Trophoblast cell (in vitro differentiated cells and primary cell): ENCODE measurements around the gene ZHX3.

Experiments
- DNase-seq, 2 donors: peaks; one replicate each; pipeline ENCODE4 v3.0.0-alpha.2; 2016
- H2AFZ ChIP-seq: 2 replicates; pipeline ENCODE4 v1.6.1; 2013; ENCODE audit warnings: low read length, moderate library complexity, mild to moderate bottlenecking; ENCODE audit not compliant: insufficient read depth, poor library complexity
- H2AK5ac ChIP-seq: 2 replicates; pipeline ENCODE4 v1.6.1; 2013; ENCODE audit warnings: mild to moderate bottlenecking, low read length
- H2BK120ac ChIP-seq: 2 replicates; pipeline ENCODE4 v1.6.1; 2013; ENCODE audit warnings: low read length, mild to moderate bottlenecking, moderate library complexity; ENCODE audit not compliant: insufficient read depth, poor library complexity
- H2BK12ac ChIP-seq: 2 replicates; pipeline ENCODE4 v1.6.1; 2013; ENCODE audit warnings: mild to moderate bottlenecking, low read length, moderate library complexity
- H2BK5ac ChIP-seq: 2 replicates; pipeline ENCODE4 v1.6.1; 2013; ENCODE audit warnings: low read length, low read depth, moderate library complexity, mild to moderate bottlenecking; ENCODE audit not compliant: poor library complexity
- H3K14ac ChIP-seq: 2 replicates; pipeline ENCODE4 v1.6.1; 2013; ENCODE audit warnings: mild to moderate bottlenecking, low read length
- H3K18ac ChIP-seq: 2 replicates; pipeline ENCODE4 v1.6.1; 2013; ENCODE audit warnings: mild to moderate bottlenecking, low read length
- H3K23ac ChIP-seq: 2 replicates; pipeline ENCODE4 v1.6.1; 2013; ENCODE audit warnings: low read length
- H3K27ac ChIP-seq: 2 replicates; pipeline ENCODE4 v1.5.1; 2013; ENCODE audit warnings: low read depth, mild to moderate bottlenecking, inconsistent platforms, low read length, moderate library complexity
- H3K27me3 ChIP-seq: 2 replicates; pipeline ENCODE4 v1.6.1; 2013; ENCODE audit warnings: inconsistent platforms, mild to moderate bottlenecking, low read length, moderate library complexity; ENCODE audit not compliant: insufficient read depth
- H3K36me3 ChIP-seq, 2 experiments: 1 replicate in 1 of 2; 2 replicates in 1 of 2; pipeline ENCODE4 v1.6.1; 2013; ENCODE audit warnings: low read length in 2 of 2, mild to moderate bottlenecking in 2 of 2, moderate library complexity in 1 of 2; ENCODE audit not compliant: insufficient read depth in 2 of 2, control insufficient read depth in 1 of 2
- H3K4ac ChIP-seq: 2 replicates; pipeline ENCODE4 v1.6.1; 2013; ENCODE audit warnings: low read depth, mild to moderate bottlenecking, low read length, moderate library complexity
- H3K4me1 ChIP-seq, 2 experiments: 1 replicate in 1 of 2; 2 replicates in 1 of 2; pipeline ENCODE4 v1.6.1; 2013; ENCODE audit warnings: low read length in 2 of 2, mild to moderate bottlenecking in 2 of 2, moderate library complexity in 1 of 2; ENCODE audit not compliant: insufficient read depth in 2 of 2, control insufficient read depth in 1 of 2
- H3K4me2 ChIP-seq: 2 replicates; pipeline ENCODE4 v1.6.1; 2013; ENCODE audit warnings: inconsistent platforms, mild to moderate bottlenecking, low read length, moderate library complexity
- H3K4me3 ChIP-seq: 2 replicates; pipeline ENCODE4 v1.5.1; 2013; ENCODE audit warnings: mild to moderate bottlenecking, low read depth, low read length, inconsistent platforms
- H3K79me1 ChIP-seq: one replicate; pipeline ENCODE4 v1.6.1; 2013; ENCODE audit warnings: low read length
- H3K79me2 ChIP-seq: 2 replicates; pipeline ENCODE4 v1.6.1; 2013; ENCODE audit warnings: low read length, mild to moderate bottlenecking; ENCODE audit not compliant: control insufficient read depth, insufficient read depth, poor library complexity
- H3K9ac ChIP-seq: 2 replicates; pipeline ENCODE4 v1.6.1; 2013; ENCODE audit warnings: mild to moderate bottlenecking, low read length
- H3K9me3 ChIP-seq: 2 replicates; pipeline ENCODE4 v1.6.1; 2013; ENCODE audit warnings: low read depth, mild to moderate bottlenecking, control low read depth, inconsistent platforms, low read length; ENCODE audit not compliant: insufficient read depth
- H4K12ac ChIP-seq: 2 replicates; pipeline ENCODE4 v1.6.1; 2013; ENCODE audit warnings: low read depth, mild to moderate bottlenecking, low read length, moderate library complexity
- H4K8ac ChIP-seq: 2 replicates; pipeline ENCODE4 v1.6.1; 2013; ENCODE audit warnings: low read depth, mild to moderate bottlenecking, low read length, moderate library complexity
- H4K91ac ChIP-seq: one replicate; pipeline ENCODE4 v1.6.1; 2013; ENCODE audit warnings: low read depth, mild to moderate bottlenecking, low read length, moderate library complexity
- WGBS: extraction: QIAGEN DNeasy Blood & Tissue Kit; methylation state at CpG from one replicate; pipeline ENCODE4 v1.1.7; 2013; ENCODE audit warnings: missing lambda C conversion rate; ENCODE audit not compliant: insufficient read length, insufficient coverage; ENCODE audit errors: extremely low coverage; 5-methylcytosine and 5-hydroxymethylcytosine counted together

ZHX3 gene

DNA sequence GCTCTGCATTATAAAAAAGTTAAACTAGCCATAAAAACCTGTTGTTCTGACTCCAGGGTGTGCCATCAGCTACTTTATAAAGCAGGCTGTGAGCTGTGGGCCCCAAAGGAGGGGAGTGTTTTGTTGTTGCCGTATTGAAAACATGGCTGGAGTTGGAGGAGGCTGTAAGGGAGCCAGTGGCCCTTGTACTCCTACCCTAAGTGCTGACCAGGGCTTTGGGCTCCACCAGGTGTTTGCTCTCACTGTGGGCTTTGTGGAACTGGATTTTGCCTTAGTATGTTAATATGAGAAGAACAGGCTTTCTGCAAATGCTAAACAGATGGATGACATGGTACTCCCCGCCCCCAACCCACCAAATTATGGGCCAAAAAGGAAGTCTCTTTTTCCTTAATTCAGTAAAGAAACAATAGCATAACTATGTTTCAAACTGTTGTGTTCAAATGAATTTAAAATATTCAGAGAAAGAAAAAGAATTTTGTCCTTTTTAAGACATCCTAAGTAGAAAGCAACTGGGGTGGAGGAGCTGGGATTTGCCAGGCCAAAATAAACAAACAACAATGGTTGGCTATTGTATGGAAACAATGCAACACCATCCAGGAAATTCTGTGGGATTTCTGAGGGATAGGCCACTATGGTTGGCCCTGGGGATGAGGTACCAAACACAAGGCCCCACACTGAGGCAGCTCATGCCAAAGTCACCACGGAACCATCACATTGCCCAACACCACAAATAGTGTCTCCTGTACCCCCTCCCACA is 116.9 kb downstream of the ZHX3 start:
- Histone ChIP-seq H3K4me3 (no peak overlapping the region), H3K36me3 (peaks cover 0 to 2% of the 10 kb centered on the region in 2 experiments), H2BK120ac (no peak overlapping the region), H3K4me2 (no peak overlapping the region), H2BK5ac (no peak overlapping the region), H2AK5ac (no peak overlapping the region), H4K12ac (no peak overlapping the region), H3K4ac (no peak overlapping the region), H3K79me2 (no peaks in the 10 kb centered on the region), H3K27ac (no peak overlapping the region), H4K8ac (no peak overlapping the region), H3K9me3 (peaks cover 4% of the 10 kb centered on the region), H3K14ac (no peak overlapping the region), H2BK12ac (no peak overlapping the region), H3K79me1 (no peaks in the 10 kb centered on the region), H3K27me3 (no peaks in the 10 kb centered on the region), H3K9ac (no peak overlapping the region), H3K18ac (no peak overlapping the region), H3K4me1 (no peaks in the 10 kb centered on the region), H4K91ac (no peak overlapping the region), H2AFZ (no peak overlapping the region), H3K23ac (no peak overlapping the region)
- no peak for DNase-seq
- no CpG with 5 or more reads among the region's 3 CpGs for WGBS

DNA sequence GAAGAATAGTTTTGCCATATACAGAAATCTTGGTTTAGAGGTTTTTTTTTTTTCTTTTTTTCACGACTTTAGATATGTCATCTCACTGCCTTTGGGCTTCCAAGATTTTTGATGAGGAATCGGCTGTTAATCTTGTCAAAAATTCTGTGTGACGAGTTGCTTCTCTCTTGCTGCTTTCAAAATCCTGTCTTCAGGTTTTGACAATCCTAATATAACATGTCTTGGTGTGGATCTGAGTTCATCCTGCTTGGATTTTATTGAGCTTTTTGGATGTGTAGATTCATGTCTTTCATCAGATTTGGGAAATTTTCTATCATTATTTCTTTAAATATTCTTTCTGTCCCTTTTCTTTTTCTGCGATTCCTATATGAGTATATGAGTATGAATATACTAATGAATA is 119.1 kb downstream of the ZHX3 start:
- no peak overlapping the region for H4K12ac ChIP-seq
- H3K18ac ChIP-seq: no peak overlapping the region
- no peak overlapping the region for H2AFZ ChIP-seq
- no peaks in the 10 kb centered on the region for H3K79me1 ChIP-seq
- no peaks in the 10 kb centered on the region for H3K27me3 ChIP-seq
- WGBS: no CpG with 5 or more reads among the region's 4 CpGs
- no peak overlapping the region for H3K4me2 ChIP-seq
- no peak overlapping the region for H2BK120ac ChIP-seq
- no peak overlapping the region for H2AK5ac ChIP-seq
- H2BK12ac ChIP-seq: no peak overlapping the region
- H4K8ac ChIP-seq: no peak overlapping the region
- H3K79me2 ChIP-seq: no peaks in the 10 kb centered on the region
- no peak overlapping the region for H3K23ac ChIP-seq
- H4K91ac ChIP-seq: no peak overlapping the region
- H3K4me3 ChIP-seq: no peak overlapping the region
- no peak overlapping the region for H3K4ac ChIP-seq
- H3K36me3 ChIP-seq: peaks cover 0 to 2% of the 10 kb centered on the region in 2 experiments
- no peak overlapping the region for H3K27ac ChIP-seq
- H3K14ac ChIP-seq: no peak overlapping the region
- no peak for DNase-seq
- H3K9me3 ChIP-seq: peaks cover 4% of the 10 kb centered on the region
- no peaks in the 10 kb centered on the region for H3K4me1 ChIP-seq
- no peak overlapping the region for H3K9ac ChIP-seq
- H2BK5ac ChIP-seq: no peak overlapping the region

DNA sequence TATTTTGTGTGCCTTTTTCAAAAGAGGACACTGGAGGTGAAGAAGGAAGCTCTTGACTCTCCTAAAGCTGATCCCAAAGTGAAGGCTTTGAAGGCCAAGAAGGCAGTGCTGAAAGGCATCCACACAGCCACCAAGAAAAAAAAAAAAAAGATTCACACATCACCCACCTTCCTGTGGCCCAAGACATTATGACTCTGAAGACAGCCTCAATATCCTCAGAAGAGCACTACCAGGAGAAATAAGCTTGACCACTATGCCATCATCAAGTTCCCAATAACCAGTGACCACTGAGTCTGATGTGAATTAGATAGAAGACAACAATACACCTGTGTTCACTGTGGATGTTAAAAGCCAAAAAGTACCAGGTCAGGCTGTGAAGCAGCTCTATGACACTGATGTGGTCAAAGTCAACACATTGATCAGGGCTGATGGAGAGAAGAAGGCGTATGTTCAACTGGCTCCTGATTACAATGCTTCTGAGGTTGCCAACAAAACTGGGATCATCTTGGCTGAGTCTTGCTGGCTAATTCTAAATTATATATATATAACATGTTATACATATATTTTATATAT is 120.8 kb downstream of the ZHX3 start:
- H3K4me3 ChIP-seq: no peak overlapping the region

GRCh38 chr20:41192575-41192974 is 125.0 kb downstream of the ZHX3 start:
- WGBS: no CpG with 5 or more reads among the region's 3 CpGs
- H2AFZ ChIP-seq: no peak overlapping the region
- H4K8ac ChIP-seq: no peak overlapping the region
- no peaks in the 10 kb centered on the region for H3K4me1 ChIP-seq
- H3K27me3 ChIP-seq: no peaks in the 10 kb centered on the region
- H2AK5ac ChIP-seq: no peak overlapping the region
- no peak overlapping the region for H3K18ac ChIP-seq
- H3K4me3 ChIP-seq: no peak overlapping the region
- H3K9ac ChIP-seq: peak overlapping the region; percentile 13
- no peaks in the 10 kb centered on the region for H3K79me2 ChIP-seq
- no peak overlapping the region for H3K14ac ChIP-seq
- no peak overlapping the region for H2BK120ac ChIP-seq
- no peak overlapping the region for H4K12ac ChIP-seq
- H4K91ac ChIP-seq: no peak overlapping the region
- DNase-seq: no peak
- no peak overlapping the region for H2BK5ac ChIP-seq
- H2BK12ac ChIP-seq: no peak overlapping the region
- H3K23ac ChIP-seq: no peak overlapping the region
- H3K36me3 ChIP-seq: no peaks in the 10 kb centered on the region
- no peak overlapping the region for H3K4me2 ChIP-seq
- H3K27ac ChIP-seq: no peak overlapping the region
- no peaks in the 10 kb centered on the region for H3K79me1 ChIP-seq
- H3K9me3 ChIP-seq: peaks cover 2% of the 10 kb centered on the region
- H3K4ac ChIP-seq: no peak overlapping the region

More for the DNA sequence above, 120.8 kb downstream of the ZHX3 start:
- no peak overlapping the region for H2BK12ac ChIP-seq
- WGBS: no CpG with 5 or more reads among the region's 1 CpG
- peaks cover 2% of the 10 kb centered on the region for H3K9me3 ChIP-seq
- H3K27ac ChIP-seq: no peak overlapping the region
- no peak overlapping the region for H2BK120ac ChIP-seq
- H4K8ac ChIP-seq: no peak overlapping the region
- H2BK5ac ChIP-seq: no peak overlapping the region
- no peak overlapping the region for H3K23ac ChIP-seq
- H3K27me3 ChIP-seq: no peaks in the 10 kb centered on the region
- H3K18ac ChIP-seq: no peak overlapping the region
- no peak overlapping the region for H3K9ac ChIP-seq
- no peak overlapping the region for H4K12ac ChIP-seq
- H3K79me2 ChIP-seq: no peaks in the 10 kb centered on the region
- no peak overlapping the region for H2AFZ ChIP-seq
- no peaks in the 10 kb centered on the region for H3K79me1 ChIP-seq
- H3K14ac ChIP-seq: no peak overlapping the region
- H3K36me3 ChIP-seq: no peaks in the 10 kb centered on the region
- no peaks in the 10 kb centered on the region for H3K4me1 ChIP-seq
- H3K4me2 ChIP-seq: no peak overlapping the region
- H2AK5ac ChIP-seq: no peak overlapping the region
- no peak for DNase-seq
- H3K4ac ChIP-seq: no peak overlapping the region
- H4K91ac ChIP-seq: no peak overlapping the region
